H1 (cell line): ENCODE results near the gene BUB1B. TPM values are rescaled to one million over a fixed set of nuclear protein-coding genes. Genes with fewer than 3 reads are reported as not detected.

Experiments
- CTCF ChIA-PET: fragments of 300-600 bp; sonication (Branson Sonifier 250); formaldehyde crosslinking; loops from one replicate; lab custom pipeline; 2021; ENCODE audit not compliant: partially characterized antibody; lab: Charles Lee
- POLR2A ChIA-PET: fragments of 300-600 bp; sonication (Branson Sonifier 250); formaldehyde crosslinking; loops from one replicate; lab custom pipeline; 2021; ENCODE audit warnings: inconsistent platforms; ENCODE audit not compliant: partially characterized antibody; lab: Charles Lee
- DNase-seq, 2 experiments: peaks; one replicate each; pipeline versions ENCODE4 v3.0.0 to v3.0.0-alpha.2; 2010 to 2022; ENCODE audit warnings: low spot score in 2 of 2, low read depth in 1 of 2, mixed read lengths in 1 of 2
- FAIRE-seq: peaks from 2 replicates; lab custom pipeline; 2011; peaks lifted over from hg19 to GRCh38; lab: Jason Lieb, UNC
- H2AFZ ChIP-seq: 2 replicates; pipeline ENCODE4 v1.8.1; 2012; ENCODE audit warnings: low read length, inconsistent platforms
- H2AK5ac ChIP-seq: 2 replicates; pipeline ENCODE4 v1.6.1; 2013; ENCODE audit warnings: low read depth, low read length
- H2BK120ac ChIP-seq: replicated peaks from 2 replicates; pipeline ENCODE3; 2013; ENCODE audit warnings: low read depth, low read length, inconsistent platforms
- H2BK12ac ChIP-seq: 2 replicates; pipeline ENCODE4 v1.6.1; 2013; ENCODE audit warnings: low read depth, low read length
- H2BK15ac ChIP-seq: 2 replicates; pipeline ENCODE4 v1.6.1; 2013; ENCODE audit warnings: low read length
- H2BK20ac ChIP-seq: 2 replicates; pipeline ENCODE4 v1.6.1; 2013; ENCODE audit warnings: low read length
- H2BK5ac ChIP-seq: 2 replicates; pipeline ENCODE4 v1.6.1; 2013; ENCODE audit warnings: low read depth, low read length
- H3K14ac ChIP-seq: 2 replicates; pipeline ENCODE4 v1.6.1; 2013; ENCODE audit warnings: inconsistent platforms; ENCODE audit not compliant: insufficient read length
- H3K18ac ChIP-seq: 2 replicates; pipeline ENCODE4 v1.6.1; 2013; ENCODE audit warnings: low read length; ENCODE audit errors: extremely low read depth
- H3K23ac ChIP-seq: 2 replicates; pipeline ENCODE4 v1.6.1; 2013; ENCODE audit warnings: inconsistent platforms; ENCODE audit not compliant: insufficient read length
- H3K23me2 ChIP-seq: 2 replicates; pipeline ENCODE4 v1.6.1; 2013; ENCODE audit warnings: low read depth, low read length
- H3K27ac ChIP-seq: 2 replicates; pipeline ENCODE4 v1.6.1; 2011; ENCODE audit warnings: low read depth, low read length, inconsistent platforms
- H3K27me3 ChIP-seq, 4 experiments: replicated peaks in 1 of 4; 1 replicate in 1 of 4; 2 replicates in 3 of 4; pipeline versions ENCODE4 v1.6.1 to v1.8.1; 2011 to 2013; ENCODE audit warnings: low read length in 3 of 4, mild to moderate bottlenecking in 3 of 4, inconsistent platforms in 2 of 4, mixed read lengths in 2 of 4, moderate library complexity in 1 of 4; ENCODE audit not compliant: control insufficient read depth in 3 of 4, insufficient read depth in 3 of 4; ENCODE audit errors: extremely low read depth in 1 of 4
- H3K36me3 ChIP-seq, 4 experiments: 2 replicates each; pipeline versions ENCODE4 v1.6.1 to v1.8.1; 2011 to 2013; ENCODE audit warnings: mild to moderate bottlenecking in 4 of 4, low read length in 3 of 4, moderate library complexity in 2 of 4, control low read depth in 1 of 4, inconsistent platforms in 1 of 4; ENCODE audit not compliant: insufficient read depth in 4 of 4, control insufficient read depth in 2 of 4
- H3K4ac ChIP-seq: replicated peaks from 2 replicates; pipeline ENCODE3; 2013; ENCODE audit warnings: low read length, low read depth, mixed read lengths, inconsistent platforms; ENCODE audit not compliant: insufficient read length
- H3K4me1 ChIP-seq, 4 experiments: replicated peaks in 1 of 4; 1 replicate in 1 of 4; 2 replicates in 3 of 4; pipeline versions ENCODE4 v1.6.1 to v1.8.1; 2011 to 2013; ENCODE audit warnings: low read length in 3 of 4, inconsistent platforms in 2 of 4, mixed read lengths in 1 of 4; ENCODE audit not compliant: insufficient read depth in 4 of 4, control insufficient read depth in 3 of 4
- H3K4me2 ChIP-seq, 2 experiments: 2 replicates each; pipeline versions ENCODE4 v1.6.1 to v1.8.1; 2011 to 2013; ENCODE audit warnings: low read depth in 2 of 2, low read length in 2 of 2, control low read depth in 1 of 2, inconsistent platforms in 1 of 2, mild to moderate bottlenecking in 1 of 2; ENCODE audit not compliant: insufficient read depth in 1 of 2
- H3K4me3 ChIP-seq, 4 experiments: fragments of 200-600, 300-600 bp in 1 of 4; sonication (generic), shearing (Covaris generic), sonication (Bioruptor Twin) in 1 of 4; 2 replicates each; pipeline versions ENCODE4 v1.5.1 to v1.8.1; 2011 to 2016; ENCODE audit warnings: low read length in 4 of 4, low read depth in 3 of 4, control low read depth in 2 of 4, inconsistent platforms in 2 of 4, mild to moderate bottlenecking in 2 of 4, mixed read lengths in 1 of 4, moderate library complexity in 1 of 4; ENCODE audit not compliant: insufficient read depth in 2 of 4; ENCODE audit errors: extremely low read depth in 1 of 4
- H3K56ac ChIP-seq: replicated peaks from 2 replicates; pipeline ENCODE3; 2013; ENCODE audit warnings: low read depth, mild to moderate bottlenecking, mixed read lengths, low read length, inconsistent platforms; ENCODE audit not compliant: insufficient read length
- H3K79me1 ChIP-seq: 2 replicates; pipeline ENCODE4 v1.6.1; 2013; ENCODE audit warnings: low read depth, low read length, control low read depth
- H3K79me2 ChIP-seq, 2 experiments: 2 replicates each; pipeline versions ENCODE4 v1.6.1 to v1.8.1; 2012 to 2013; ENCODE audit warnings: low read length in 2 of 2, mild to moderate bottlenecking in 2 of 2, inconsistent platforms in 1 of 2; ENCODE audit not compliant: insufficient read depth in 2 of 2, control insufficient read depth in 1 of 2
- H3K9ac ChIP-seq, 4 experiments: replicated peaks in 1 of 4; 1 replicate in 1 of 4; 2 replicates in 3 of 4; pipeline versions ENCODE4 v1.6.1 to v1.8.1; 2011 to 2013; ENCODE audit warnings: low read depth in 3 of 4, low read length in 3 of 4, control low read depth in 2 of 4, mild to moderate bottlenecking in 2 of 4, moderate library complexity in 2 of 4, inconsistent platforms in 1 of 4; ENCODE audit errors: extremely low read depth in 1 of 4
- H3K9me3 ChIP-seq, 2 experiments: 2 replicates each; pipeline versions ENCODE4 v1.6.1 to v1.8.1; 2012 to 2013; ENCODE audit warnings: mild to moderate bottlenecking in 2 of 2, moderate library complexity in 2 of 2, control low read depth in 1 of 2, inconsistent platforms in 1 of 2, low read depth in 1 of 2, low read length in 1 of 2, mixed read lengths in 1 of 2; ENCODE audit not compliant: insufficient read depth in 2 of 2
- H4K20me1 ChIP-seq, 2 experiments: replicated peaks in 1 of 2; 2 replicates each; pipeline versions ENCODE3 to v1.8.1; 2011 to 2013; ENCODE audit warnings: inconsistent platforms in 2 of 2, low read length in 2 of 2, mild to moderate bottlenecking in 1 of 2; ENCODE audit not compliant: insufficient read depth in 2 of 2, control insufficient read depth in 1 of 2
- H4K5ac ChIP-seq: 2 replicates; pipeline ENCODE4 v1.6.1; 2013; ENCODE audit warnings: low read length, low read depth, mixed read lengths, inconsistent platforms; ENCODE audit not compliant: insufficient read length
- H4K8ac ChIP-seq: 2 replicates; pipeline ENCODE4 v1.8.0; 2013; ENCODE audit warnings: mild to moderate bottlenecking, moderate library complexity, low read length, inconsistent platforms; ENCODE audit not compliant: insufficient read depth; ENCODE audit errors: extremely low read depth
- H4K91ac ChIP-seq: replicated peaks from 2 replicates; pipeline ENCODE3; 2013; ENCODE audit warnings: low read length, mixed read lengths, inconsistent platforms; ENCODE audit not compliant: insufficient read length
- BRCA1 ChIP-seq: IDR thresholded peaks from 2 replicates; pipeline ENCODE4 v1.6.1; 2012; ENCODE audit warnings: low read depth, low read length, improper control_type of control experiment
- CBX5 ChIP-seq: fragments of 300-800, 300-1000 bp; sonication (generic); IDR thresholded peaks from 2 replicates; pipeline ENCODE4 v1.7.1; 2016; ENCODE audit warnings: antibody characterized with exemption, low read length, low read depth
- CHD2 ChIP-seq: IDR thresholded peaks from 2 replicates; pipeline ENCODE4 v1.6.1; 2012; ENCODE audit warnings: low read length, improper control_type of control experiment
- E2F6 ChIP-seq: IDR thresholded peaks from 2 replicates; pipeline ENCODE4 v1.6.1; 2012; ENCODE audit warnings: inconsistent platforms
- GABPA ChIP-seq: IDR thresholded peaks from 2 replicates; pipeline ENCODE4 v1.6.1; 2011; ENCODE audit warnings: mild to moderate bottlenecking, low read length, moderate library complexity, borderline replicate concordance; ENCODE audit not compliant: insufficient read depth
- JUN ChIP-seq: IDR thresholded peaks from 2 replicates; pipeline ENCODE4 v1.6.1; 2011; ENCODE audit warnings: low read depth, mild to moderate bottlenecking, improper control_type of control experiment, low read length
- MAFK ChIP-seq: IDR thresholded peaks from 2 replicates; pipeline ENCODE4 v1.6.1; 2012; ENCODE audit warnings: low read depth, mild to moderate bottlenecking, improper control_type of control experiment, low read length
- POU5F1 ChIP-seq: IDR thresholded peaks from 2 replicates; pipeline ENCODE4 v1.6.1; 2011; ENCODE audit warnings: low read depth, mild to moderate bottlenecking, low read length, moderate library complexity
- RAD21 ChIP-seq, 2 experiments: IDR thresholded peaks in 1 of 2; conservative IDR thresholded peaks in 1 of 2; 2 replicates each; pipeline ENCODE4 v1.6.1; 2011; ENCODE audit warnings: low read depth in 2 of 2, low read length in 2 of 2, improper control_type of control experiment in 1 of 2, inconsistent platforms in 1 of 2, mild to moderate bottlenecking in 1 of 2, moderate library complexity in 1 of 2
- WGBS, 2 experiments: shearing (Covaris generic) in 1 of 2; methylation state at CpG; one replicate each; pipeline versions ENCODE4 v1.1.6 to v1.1.7; 2013 to 2015; ENCODE audit warnings: low lambda C conversion rate in 2 of 2, mixed read lengths in 2 of 2, inconsistent platforms in 1 of 2, low coverage in 1 of 2, missing lambda C conversion rate in 1 of 2; ENCODE audit not compliant: insufficient replicate concordance in 2 of 2, insufficient coverage in 1 of 2, insufficient read length in 1 of 2; ENCODE audit errors: extremely low coverage in 1 of 2, missing lambda C conversion rate in 1 of 2; 5-methylcytosine and 5-hydroxymethylcytosine counted together
- polyA plus RNA-seq, 7 experiments: library from polyadenylated mRNA; depleted of rRNA in 3 of 7; stranded (reverse) in 5 of 7; unstranded in 2 of 7; fragments of >200 nt in 5 of 7; fragments of 200-250 nt in 2 of 7; gene quantifications; 1 replicate in 5 of 7; 2 replicates in 1 of 7; 4 replicates in 1 of 7; pipeline versions ENCODE4 v1.2.1 to v1.2.3, GENCODE V29; 2011 to 2013; ENCODE audit warnings: missing spikeins in 2 of 7, mixed read lengths in 2 of 7
- total RNA-seq: library from RNA; stranded (reverse); fragmentation: NEBNext Ultra II Directional; extraction: Animal tissue kit (Norgen Biotek cat#: 25700); gene quantifications from 2 replicates; pipeline ENCODE4 v1.2.1, GENCODE V29; 2021

BUB1B gene
- total and polyA plus RNA-seq, 2 of the 8 experiments (the other 6 are each of a cell fraction or from before 2014, with no cell fraction given): 48.9 to 144 TPM

GRCh38 chr15:40151499-40151898 is 9.4 kb upstream of the BUB1B start:
- Histone ChIP-seq H3K4me2 (no peak overlapping the region), H2BK120ac (no peak overlapping the region), H3K9me3 (no peaks in the 10 kb centered on the region), H2BK5ac (peak overlapping the region; percentile 49; the same call in 1 of the 2 replicates), H3K79me1 (no peaks in the 10 kb centered on the region), H3K23ac (no peak overlapping the region), H3K9ac (no peak overlapping the region), H3K23me2 (no peaks in the 10 kb centered on the region), H4K91ac (peak overlapping the region; percentile 39), H2BK15ac (peak overlapping the region; percentile 50; the same call in 1 of the 2 replicates), H3K4ac (peak overlapping the region; percentile 82), H3K18ac (no peak overlapping the region), H3K4me1 (peaks cover 7 to 15% (median 14%) of the 10 kb centered on the region in 4 experiments), H4K8ac (no peak overlapping the region), H3K56ac (no peak overlapping the region), H3K27me3 (no peaks in the 10 kb centered on the region), H4K20me1 (no peaks in the 10 kb centered on the region), H4K5ac (no peak overlapping the region), H2AFZ (peak overlapping the region; percentile 14; the same call in 1 of the 2 replicates), H3K79me2 (no peaks in the 10 kb centered on the region), H3K14ac (no peak overlapping the region), H2BK20ac (0 out of 2 replicates have a peak overlapping the region, but pooled peaks have one; percentile 88), H2AK5ac (0 out of 2 replicates have a peak overlapping the region, but pooled peaks have one; percentile 47), H3K36me3 (no peaks in the 10 kb centered on the region), H3K27ac (no peak overlapping the region), H2BK12ac (peak overlapping the region; percentile 81; the same call in 1 of the 2 replicates), H3K4me3 (no peak overlapping the region)
- ChIA-PET POLR2A (no interaction called here), CTCF (interaction anchor here (0.8 to 1.7 kb wide), 2 partner anchors 9 to 97 kb away, joined by 3 read pairs; partner anchors contain the start of gene BUB1B)
- 91% methylated on average over 6 of the region's 6 CpGs; no CpG with 5 or more reads in 1 of the 2 experiments for WGBS, 2 experiments
- FAIRE-seq: no peak
- DNase-seq: no peak
- TF ChIP-seq BRCA1 (no peak), CBX5 (no peak), POU5F1 (no peak), RAD21 (IDR thresholded peaks at IDR 0.05 in 1 of 2, conservative IDR thresholded peaks at IDR 0.05 in 1 of 2; ENCODE audit: low read depth in 2 of 2, low read length in 2 of 2) (no peak), GABPA (no peak), MAFK (no peak), CHD2 (no peak), E2F6 (no peak), JUN (no peak)
